Measurements from ENCODE around the gene C10orf71. TPM values are rescaled to one million over a fixed set of nuclear protein-coding genes. Genes with fewer than 3 reads are reported as not detected.

C10orf71 gene
- total RNA-seq, 1 donor from 2014 or later, result not detected

GRCh38 chr10:49344840-49345239 is 45.9 kb downstream of the C10orf71 start:
- intact Hi-C loops (cut with micrococcal nuclease), result no loop called here
- DNase-seq (ENCODE audit: low spot score), result no peak
- H3K4me1 Mint-ChIP-seq (ENCODE audit: low read depth), result no peaks in the 10 kb centered on the region

GRCh38 chr10:49347342-49347741 is 48.4 kb downstream of the C10orf71 start:
- Mint-ChIP-seq H3K36me3 (ENCODE audit: low read depth) (no peaks in the 10 kb centered on the region), H3K4me3 (ENCODE audit: low read depth) (no peak overlapping the region), H3K27ac (no peak overlapping the region), H3K4me1 (ENCODE audit: low read depth) (no peaks in the 10 kb centered on the region), H3K27me3 (ENCODE audit: low read depth) (peaks cover 14% of the 10 kb centered on the region), H3K9me3 (peaks cover 5% of the 10 kb centered on the region)
- intact Hi-C loops (cut with micrococcal nuclease), result no loop called here
- no peak for DNase-seq (ENCODE audit: low spot score)

More at GRCh38 chr10:49344840-49345239, 45.9 kb downstream of the C10orf71 start:
- Mint-ChIP-seq H3K27me3 (ENCODE audit: low read depth) (peaks cover 16% of the 10 kb centered on the region), H3K4me3 (ENCODE audit: low read depth) (no peak overlapping the region), H3K9me3 (no peaks in the 10 kb centered on the region), H3K36me3 (ENCODE audit: low read depth) (no peaks in the 10 kb centered on the region), H3K27ac (no peak overlapping the region)

GRCh38 chr10:49347827-49348226 is 48.9 kb downstream of the C10orf71 start:
- no peak overlapping the region for H3K27ac Mint-ChIP-seq
- no peaks in the 10 kb centered on the region for H3K36me3 Mint-ChIP-seq (ENCODE audit: low read depth)
- peaks cover 10% of the 10 kb centered on the region for H3K27me3 Mint-ChIP-seq (ENCODE audit: low read depth)
- intact Hi-C loops (cut with micrococcal nuclease), result no loop called here
- no peak for DNase-seq (ENCODE audit: low spot score)
- H3K9me3 Mint-ChIP-seq, result peaks cover 5% of the 10 kb centered on the region
- no peak overlapping the region for H3K4me3 Mint-ChIP-seq (ENCODE audit: low read depth)
- no peaks in the 10 kb centered on the region for H3K4me1 Mint-ChIP-seq (ENCODE audit: low read depth)

- Mint-ChIP-seq H3K36me3 (ENCODE audit: low read depth) (no peaks in the 10 kb centered on the region), H3K27me3 (ENCODE audit: low read depth) (peaks cover 9% of the 10 kb centered on the region), H3K9me3 (peaks cover 5% of the 10 kb centered on the region), H3K4me1 (ENCODE audit: low read depth) (no peaks in the 10 kb centered on the region), H3K4me3 (ENCODE audit: low read depth) (no peak overlapping the region), H3K27ac (no peak overlapping the region)
- no peak for DNase-seq (ENCODE audit: low spot score)
- intact Hi-C loops (cut with micrococcal nuclease), result no loop called here
These were observed 49.6 kb downstream of the C10orf71 start for GRCh38 chr10:49348593-49348992.

GRCh38 chr10:49349390-49349789 is 50.4 kb downstream of the C10orf71 start:
- no peak for DNase-seq (ENCODE audit: low spot score)
- Mint-ChIP-seq H3K9me3 (peaks cover 5% of the 10 kb centered on the region), H3K27ac (no peak overlapping the region), H3K4me1 (ENCODE audit: low read depth) (no peaks in the 10 kb centered on the region), H3K4me3 (ENCODE audit: low read depth) (no peak overlapping the region), H3K36me3 (ENCODE audit: low read depth) (no peaks in the 10 kb centered on the region), H3K27me3 (ENCODE audit: low read depth) (peaks cover 7% of the 10 kb centered on the region)
- intact Hi-C loops (cut with micrococcal nuclease), result no loop called here

- intact Hi-C loops (cut with micrococcal nuclease), result no loop called here
- Mint-ChIP-seq H3K4me3 (ENCODE audit: low read depth) (no peak overlapping the region), H3K9me3 (peaks cover 5% of the 10 kb centered on the region), H3K4me1 (ENCODE audit: low read depth) (no peaks in the 10 kb centered on the region), H3K27me3 (ENCODE audit: low read depth) (peaks cover 8% of the 10 kb centered on the region), H3K36me3 (ENCODE audit: low read depth) (no peaks in the 10 kb centered on the region), H3K27ac (no peak overlapping the region)
- DNase-seq (ENCODE audit: low spot score), result no peak
These were observed 51.2 kb downstream of the C10orf71 start for GRCh38 chr10:49350138-49350537.

- intact Hi-C loops (cut with micrococcal nuclease), result no loop called here
- H3K4me3 Mint-ChIP-seq (ENCODE audit: low read depth), result no peak overlapping the region
- H3K27me3 Mint-ChIP-seq (ENCODE audit: low read depth), result peaks cover 7% of the 10 kb centered on the region
- H3K36me3 Mint-ChIP-seq (ENCODE audit: low read depth), result no peaks in the 10 kb centered on the region
- DNase-seq (ENCODE audit: low spot score), result no peak
- H3K27ac Mint-ChIP-seq, result no peak overlapping the region
- H3K9me3 Mint-ChIP-seq, result peaks cover 5% of the 10 kb centered on the region
- H3K4me1 Mint-ChIP-seq (ENCODE audit: low read depth), result no peaks in the 10 kb centered on the region
These were observed 52.0 kb downstream of the C10orf71 start for GRCh38 chr10:49350846-49351532.

- H3K27me3 Mint-ChIP-seq (ENCODE audit: low read depth), result peaks cover 5% of the 10 kb centered on the region
- H3K27ac Mint-ChIP-seq, result no peak overlapping the region
- peaks cover 5% of the 10 kb centered on the region for H3K9me3 Mint-ChIP-seq
- intact Hi-C loops (cut with micrococcal nuclease), result no loop called here
- no peak for DNase-seq (ENCODE audit: low spot score)
- H3K4me1 Mint-ChIP-seq (ENCODE audit: low read depth), result peaks cover 2% of the 10 kb centered on the region
- H3K4me3 Mint-ChIP-seq (ENCODE audit: low read depth), result no peak overlapping the region
- no peaks in the 10 kb centered on the region for H3K36me3 Mint-ChIP-seq (ENCODE audit: low read depth)
These were observed 52.7 kb downstream of the C10orf71 start for GRCh38 chr10:49351669-49352068.

GRCh38 chr10:49352323-49352722 is 53.4 kb downstream of the C10orf71 start:
- Mint-ChIP-seq H3K4me3 (ENCODE audit: low read depth) (no peak overlapping the region), H3K4me1 (ENCODE audit: low read depth) (peaks cover 5% of the 10 kb centered on the region), H3K27ac (no peak overlapping the region), H3K9me3 (peaks cover 5% of the 10 kb centered on the region), H3K27me3 (ENCODE audit: low read depth) (peaks cover 4% of the 10 kb centered on the region), H3K36me3 (ENCODE audit: low read depth) (no peaks in the 10 kb centered on the region)
- DNase-seq (ENCODE audit: low spot score), result no peak
- intact Hi-C loops (cut with micrococcal nuclease), result no loop called here

GRCh38 chr10:49353026-49353894 is 54.3 kb downstream of the C10orf71 start:
- no peak for DNase-seq (ENCODE audit: low spot score)

GRCh38 chr10:49353895-49354566 is 55.1 kb downstream of the C10orf71 start:
- peaks cover 4% of the 10 kb centered on the region for H3K27me3 Mint-ChIP-seq (ENCODE audit: low read depth)
- intact Hi-C loops (cut with micrococcal nuclease), result no loop called here
- no peak for DNase-seq (ENCODE audit: low spot score)
- no peak overlapping the region for H3K27ac Mint-ChIP-seq
- no peaks in the 10 kb centered on the region for H3K36me3 Mint-ChIP-seq (ENCODE audit: low read depth)
- peaks cover 5% of the 10 kb centered on the region for H3K4me1 Mint-ChIP-seq (ENCODE audit: low read depth)
- H3K4me3 Mint-ChIP-seq (ENCODE audit: low read depth), result no peak overlapping the region
- H3K9me3 Mint-ChIP-seq, result peaks cover 5% of the 10 kb centered on the region

More at GRCh38 chr10:49353026-49353894, 54.3 kb downstream of the C10orf71 start:
- no peak overlapping the region for H3K27ac Mint-ChIP-seq
- H3K4me1 Mint-ChIP-seq (ENCODE audit: low read depth), result peaks cover 5% of the 10 kb centered on the region
- H3K4me3 Mint-ChIP-seq (ENCODE audit: low read depth), result no peak overlapping the region
- peaks cover 4% of the 10 kb centered on the region for H3K27me3 Mint-ChIP-seq (ENCODE audit: low read depth)
- H3K36me3 Mint-ChIP-seq (ENCODE audit: low read depth), result no peaks in the 10 kb centered on the region
- peaks cover 5% of the 10 kb centered on the region for H3K9me3 Mint-ChIP-seq
- intact Hi-C loops (cut with micrococcal nuclease), result no loop called here

- intact Hi-C loops (cut with micrococcal nuclease), result no loop called here
- no peak overlapping the region for H3K27ac Mint-ChIP-seq
- peaks cover 5% of the 10 kb centered on the region for H3K4me1 Mint-ChIP-seq (ENCODE audit: low read depth)
- H3K36me3 Mint-ChIP-seq (ENCODE audit: low read depth), result no peaks in the 10 kb centered on the region
- no peak for DNase-seq (ENCODE audit: low spot score)
- no peak overlapping the region for H3K4me3 Mint-ChIP-seq (ENCODE audit: low read depth)
- H3K27me3 Mint-ChIP-seq (ENCODE audit: low read depth), result peaks cover 4% of the 10 kb centered on the region
- peaks cover 5% of the 10 kb centered on the region for H3K9me3 Mint-ChIP-seq
These were observed 55.6 kb downstream of the C10orf71 start for GRCh38 chr10:49354593-49354992.

Measured in activated T-helper 2 cell treated with anti-CD3 and anti-CD28 coated beads, Interferon-gamma antibody, Interleukin-2, Interleukin-4, amounts not matched to agents 10 μg/mL and 5 μg/mL and 100 μg/mL, durations not matched to agents 14 hours and 24 hours and 36 hours (primary cell).